HepG2 (cell line): Measurements from ENCODE around the gene CLUH. TPM values are rescaled to one million over a fixed set of nuclear protein-coding genes. Genes with fewer than 3 reads are reported as not detected.

Source experiments
- DNMT3B ChIP-seq: conservative IDR thresholded peaks from 2 replicates; pipeline ENCODE4 v1.6.1; 2016; ENCODE audit warnings: missing biosample characterization, control low read depth
- REL ChIP-seq: sonication (generic); formaldehyde crosslinking; conservative IDR thresholded peaks from 2 replicates; pipeline ENCODE4 v1.8.0; 2022; ENCODE audit warnings: mild to moderate bottlenecking, missing genetic modification reagents, moderate library complexity
- SOX6 ChIP-seq, 2 experiments: fragments of 450-650 bp in 1 of 2; sonication (generic) in 1 of 2; formaldehyde crosslinking in 1 of 2; IDR thresholded peaks; 2 replicates each; pipeline versions ENCODE4 v1.4.0 to v1.6.1; 2017 to 2020; ENCODE audit warnings: antibody characterized with exemption in 1 of 2, mild to moderate bottlenecking in 1 of 2, missing genetic modification reagents in 1 of 2
- ZFAT ChIP-seq: sonication (generic); formaldehyde crosslinking; conservative IDR thresholded peaks from 2 replicates; pipeline ENCODE4 v1.8.1; 2023; ENCODE audit warnings: missing genetic modification reagents, inconsistent platforms
- ZNF44 ChIP-seq: sonication (generic); formaldehyde crosslinking; IDR thresholded peaks from 2 replicates; pipeline ENCODE4 v1.5.1; 2020; ENCODE audit warnings: mild to moderate bottlenecking, missing genetic modification reagents
- ZNF556 ChIP-seq: sonication (generic); formaldehyde crosslinking; IDR thresholded peaks from 2 replicates; pipeline ENCODE4 v1.4.0; 2020; ENCODE audit warnings: mild to moderate bottlenecking, missing genetic modification reagents, borderline replicate concordance
- ZNF678 ChIP-seq: sonication (generic); formaldehyde crosslinking; IDR thresholded peaks from 2 replicates; pipeline ENCODE4 v1.4.0; 2020; ENCODE audit warnings: mild to moderate bottlenecking, missing genetic modification reagents
- ZNF687 ChIP-seq: sonication (generic); formaldehyde crosslinking; IDR thresholded peaks from 2 replicates; pipeline ENCODE4 v1.5.1; 2020; ENCODE audit warnings: mild to moderate bottlenecking, missing genetic modification reagents, moderate library complexity
- ZNF737 ChIP-seq: sonication (generic); formaldehyde crosslinking; IDR thresholded peaks from 2 replicates; pipeline ENCODE4 v1.5.0; 2020; ENCODE audit warnings: missing genetic modification reagents, mild to moderate bottlenecking, borderline replicate concordance
- polyA plus RNA-seq, 8 experiments: library from polyadenylated mRNA; depleted of rRNA in 3 of 8; stranded (reverse) in 7 of 8; unstranded in 1 of 8; fragments of >200 nt; fragmentation: Illumina TruSeq in 4 of 8; extraction: Trizol in 4 of 8; gene quantifications; 2 replicates each; pipeline versions ENCODE4 v1.2.1 to v1.2.3, GENCODE V29; 2011 to 2016; ENCODE audit warnings: low read depth in 4 of 8, missing spikeins in 1 of 8, mixed read lengths in 1 of 8; ENCODE audit not compliant: insufficient read depth in 1 of 8
- total RNA-seq, 5 experiments: library from RNA; depleted of rRNA; stranded (reverse); fragments of >200 nt; fragmentation: Illumina TruSeq; extraction: Trizol; gene quantifications; 2 replicates each; pipeline ENCODE4 v1.2.3, GENCODE V29; 2016; ENCODE audit warnings: low read depth in 1 of 5

Gene CLUH
- total and polyA plus RNA-seq, 2 of the 13 experiments (the other 11 are each of a cell fraction or from before 2014, with no cell fraction given), result 30.9 to 60.5 TPM

DNA sequence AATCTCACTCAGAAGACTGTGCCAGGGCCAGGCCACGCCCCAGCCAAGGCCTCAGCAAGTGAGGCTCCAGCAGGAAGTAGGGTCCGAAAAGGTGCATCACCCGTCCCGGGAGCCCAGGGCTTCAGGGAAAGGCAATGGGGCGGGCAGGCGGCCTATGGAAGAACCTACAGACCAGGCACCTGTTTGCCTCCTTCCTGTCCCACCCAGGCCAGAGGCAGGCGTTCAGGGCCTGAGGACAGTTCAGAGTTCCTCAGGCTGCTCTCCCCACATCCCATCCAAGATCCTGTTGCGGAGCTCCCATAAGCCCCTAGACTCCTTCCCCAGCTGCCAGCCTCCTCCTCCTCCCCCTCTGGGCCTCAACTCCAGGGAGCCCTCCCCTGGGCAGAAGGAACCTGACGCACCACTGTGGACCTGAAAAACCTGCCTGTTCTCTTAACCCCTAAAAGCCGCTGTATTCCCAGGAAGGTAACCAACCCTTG, 2.3 kb downstream of the CLUH start (continued):
- TF ChIP-seq ZNF687, result peak; percentile 49
- peak; percentile 29; the same call in 1 of the 2 replicates for TF ChIP-seq ZNF556 (CRISPR knock-in tag)
- no peak for TF ChIP-seq ZFAT
- no peak for TF ChIP-seq REL (CRISPR knock-in tag)
- no peak for TF ChIP-seq SOX6 (IDR thresholded peaks at IDR 0.05)
- TF ChIP-seq SOX6 (CRISPR knock-in tag; IDR thresholded peaks at IDR 0.05), result 0 out of 2 replicates have a peak, but pooled peaks have one; percentile 11
- TF ChIP-seq DNMT3B (CRISPR knock-in tag), result no peak
- no peak for TF ChIP-seq ZNF44 (CRISPR knock-in tag)
- TF ChIP-seq ZNF737, result no peak
- TF ChIP-seq ZNF678, result no peak
